BE2C (cell line): Measurements from ENCODE around the gene IFI6.
A peak's percentile ranks its signal among the peaks of the same experiment; 100 is the strongest.

Source experiments
- DNase-seq: peaks from one replicate; pipeline ENCODE4 v3.0.0-alpha.2; 2020
- H3K27me3 ChIP-seq: fragments of 250-450 bp; sonication (Bioruptor Pico); 2 replicates; pipeline ENCODE4 v1.5.1; 2020; ENCODE audit warnings: mild to moderate bottlenecking
- H3K36me3 ChIP-seq: fragments of 250-450 bp; sonication (Bioruptor Pico); 2 replicates; pipeline ENCODE4 v1.5.1; 2020; ENCODE audit warnings: mild to moderate bottlenecking
- H3K4me1 ChIP-seq: fragments of 250-450 bp; sonication (Bioruptor Pico); 2 replicates; pipeline ENCODE4 v1.5.1; 2020
- H3K4me3 ChIP-seq: 2 replicates; pipeline ENCODE4 v1.5.1; 2011; ENCODE audit warnings: low read depth, low read length
- H3K9me3 ChIP-seq: fragments of 250-450 bp; sonication (Bioruptor Pico); 2 replicates; pipeline ENCODE4 v1.5.1; 2020
- TF ChIP-seq, protein P1 (sequence below): IDR thresholded peaks from 2 replicates; pipeline ENCODE4 v1.5.1; 2012; ENCODE audit warnings: mild to moderate bottlenecking, low read depth, low read length

IFI6 gene

DNA sequence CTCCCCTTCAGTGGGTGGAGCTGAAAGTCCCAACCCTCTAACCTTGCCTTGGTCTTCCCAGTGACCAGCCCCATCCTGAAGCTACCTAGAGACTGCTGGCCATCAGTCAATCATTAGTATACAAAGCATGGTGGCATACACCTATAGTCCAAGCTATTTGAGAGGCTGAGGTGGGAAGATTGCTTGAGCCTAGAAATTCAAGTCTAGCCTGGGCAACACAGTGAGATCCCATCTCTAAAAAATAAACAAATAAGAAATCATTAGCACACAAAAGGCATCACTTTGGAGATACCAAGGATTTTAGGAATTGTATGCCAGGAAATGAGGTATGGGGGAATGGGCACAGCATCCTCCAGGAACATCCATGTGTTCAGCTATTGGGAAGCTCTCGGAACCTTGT is 4.4 kb upstream of the IFI6 start:
- H3K9me3 ChIP-seq: no peaks in the 10 kb centered on the region
- no peak for DNase-seq
- H3K27me3 ChIP-seq: no peaks in the 10 kb centered on the region
- no peaks in the 10 kb centered on the region for H3K36me3 ChIP-seq
- H3K4me1 ChIP-seq: no peaks in the 10 kb centered on the region
- TF ChIP-seq, protein P1, sequence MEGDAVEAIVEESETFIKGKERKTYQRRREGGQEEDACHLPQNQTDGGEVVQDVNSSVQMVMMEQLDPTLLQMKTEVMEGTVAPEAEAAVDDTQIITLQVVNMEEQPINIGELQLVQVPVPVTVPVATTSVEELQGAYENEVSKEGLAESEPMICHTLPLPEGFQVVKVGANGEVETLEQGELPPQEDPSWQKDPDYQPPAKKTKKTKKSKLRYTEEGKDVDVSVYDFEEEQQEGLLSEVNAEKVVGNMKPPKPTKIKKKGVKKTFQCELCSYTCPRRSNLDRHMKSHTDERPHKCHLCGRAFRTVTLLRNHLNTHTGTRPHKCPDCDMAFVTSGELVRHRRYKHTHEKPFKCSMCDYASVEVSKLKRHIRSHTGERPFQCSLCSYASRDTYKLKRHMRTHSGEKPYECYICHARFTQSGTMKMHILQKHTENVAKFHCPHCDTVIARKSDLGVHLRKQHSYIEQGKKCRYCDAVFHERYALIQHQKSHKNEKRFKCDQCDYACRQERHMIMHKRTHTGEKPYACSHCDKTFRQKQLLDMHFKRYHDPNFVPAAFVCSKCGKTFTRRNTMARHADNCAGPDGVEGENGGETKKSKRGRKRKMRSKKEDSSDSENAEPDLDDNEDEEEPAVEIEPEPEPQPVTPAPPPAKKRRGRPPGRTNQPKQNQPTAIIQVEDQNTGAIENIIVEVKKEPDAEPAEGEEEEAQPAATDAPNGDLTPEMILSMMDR: no peak
- no peak overlapping the region for H3K4me3 ChIP-seq

DNA sequence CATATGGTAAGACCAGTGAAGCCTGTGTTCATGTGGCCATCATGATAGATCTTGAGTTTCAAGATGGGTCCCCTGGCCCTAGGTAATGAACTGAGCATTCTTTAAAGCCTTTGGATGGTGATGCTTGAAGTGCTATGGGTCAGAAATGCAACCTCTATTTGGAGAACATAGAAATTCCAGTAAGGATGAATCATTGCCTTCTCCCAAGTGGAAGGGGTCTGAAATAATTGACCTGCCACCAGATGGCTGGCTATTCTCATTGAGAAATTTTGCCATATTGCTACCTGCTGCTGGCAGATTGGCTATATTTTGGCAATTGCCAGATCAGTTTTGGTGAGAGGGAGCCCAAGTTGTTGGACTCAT is 739 bp upstream of the IFI6 start:
- H3K9me3 ChIP-seq: no peaks in the 10 kb centered on the region
- no peaks in the 10 kb centered on the region for H3K4me1 ChIP-seq
- peak overlapping the region; percentile 56 for H3K4me3 ChIP-seq
- no peak for DNase-seq
- H3K36me3 ChIP-seq: no peaks in the 10 kb centered on the region
- no peaks in the 10 kb centered on the region for H3K27me3 ChIP-seq
- TF ChIP-seq, protein P1: no peak

DNA sequence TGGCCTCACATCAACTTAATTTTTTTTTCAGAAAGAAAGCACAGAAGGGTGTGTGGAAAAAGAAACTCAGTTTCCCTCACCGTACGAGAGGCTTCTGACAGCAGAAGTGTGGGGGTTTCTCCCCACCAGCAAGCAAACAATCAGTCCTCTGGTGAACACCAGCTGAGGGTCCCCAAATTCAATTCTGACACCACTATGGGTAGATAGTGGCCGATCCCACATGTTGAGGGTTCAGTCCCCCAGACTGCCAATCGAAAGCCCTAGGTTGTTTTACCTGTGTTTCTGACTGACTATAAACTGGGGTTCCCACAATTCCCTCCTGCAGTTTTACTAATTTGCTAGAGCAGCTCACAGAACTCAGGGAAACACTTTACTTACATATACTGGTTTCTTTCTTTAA is 2.1 kb downstream of the IFI6 start:
- TF ChIP-seq, protein P1: no peak
- Histone ChIP-seq H3K27me3 (no peaks in the 10 kb centered on the region), H3K36me3 (no peaks in the 10 kb centered on the region), H3K4me1 (no peaks in the 10 kb centered on the region), H3K9me3 (no peaks in the 10 kb centered on the region), H3K4me3 (no peak overlapping the region; the same call in 1 of the 2 replicates)
- DNase-seq: no peak

DNA sequence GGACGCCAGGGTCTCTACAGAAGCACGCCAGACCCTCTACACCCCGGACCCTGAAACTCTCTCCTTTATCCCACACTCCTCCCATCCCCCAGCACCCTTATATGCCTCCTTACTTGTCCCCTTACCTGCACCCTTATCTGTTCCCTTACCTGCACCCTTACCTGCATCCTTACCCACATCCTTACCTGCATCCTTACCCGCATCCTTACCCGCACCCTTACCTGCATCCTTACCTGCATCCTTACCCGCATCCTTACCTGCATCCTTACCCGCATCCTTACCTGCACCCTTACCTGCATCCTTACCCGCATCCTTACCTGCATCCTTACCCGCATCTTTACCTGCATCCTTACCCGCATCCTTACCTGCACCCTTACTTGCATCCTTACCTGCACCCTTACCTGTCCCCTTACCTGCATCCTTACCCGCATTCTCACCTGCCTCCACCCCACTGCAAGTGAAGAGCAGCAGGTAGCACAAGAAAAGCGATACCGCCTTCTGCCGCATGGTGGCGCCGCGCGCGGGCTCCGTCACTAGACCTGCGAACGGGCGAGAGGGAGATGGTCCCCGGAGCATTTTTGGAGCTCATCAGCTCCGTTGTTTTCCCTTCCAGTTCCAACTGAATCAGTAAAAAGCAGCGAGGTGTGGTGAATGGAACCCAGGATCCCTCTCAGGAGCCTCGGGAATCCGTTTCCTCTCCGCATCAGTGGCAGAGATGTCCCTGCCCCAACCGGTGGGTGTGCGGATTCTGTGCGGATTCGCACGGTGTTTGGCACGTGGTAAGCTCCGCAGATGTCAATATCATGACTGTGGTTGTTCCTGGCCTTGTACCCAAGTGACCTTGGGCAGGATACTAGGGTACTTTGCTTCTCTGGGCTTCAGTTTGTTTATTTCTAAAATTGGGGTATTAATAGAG is 2.9 kb downstream of the IFI6 start:
- TF ChIP-seq, protein P1: peak; percentile 45
- Histone ChIP-seq H3K36me3 (no peaks in the 10 kb centered on the region), H3K4me3 (peak overlapping the region; percentile 56), H3K4me1 (no peaks in the 10 kb centered on the region), H3K27me3 (no peaks in the 10 kb centered on the region), H3K9me3 (no peaks in the 10 kb centered on the region)
- peak; percentile 68 for DNase-seq

DNA sequence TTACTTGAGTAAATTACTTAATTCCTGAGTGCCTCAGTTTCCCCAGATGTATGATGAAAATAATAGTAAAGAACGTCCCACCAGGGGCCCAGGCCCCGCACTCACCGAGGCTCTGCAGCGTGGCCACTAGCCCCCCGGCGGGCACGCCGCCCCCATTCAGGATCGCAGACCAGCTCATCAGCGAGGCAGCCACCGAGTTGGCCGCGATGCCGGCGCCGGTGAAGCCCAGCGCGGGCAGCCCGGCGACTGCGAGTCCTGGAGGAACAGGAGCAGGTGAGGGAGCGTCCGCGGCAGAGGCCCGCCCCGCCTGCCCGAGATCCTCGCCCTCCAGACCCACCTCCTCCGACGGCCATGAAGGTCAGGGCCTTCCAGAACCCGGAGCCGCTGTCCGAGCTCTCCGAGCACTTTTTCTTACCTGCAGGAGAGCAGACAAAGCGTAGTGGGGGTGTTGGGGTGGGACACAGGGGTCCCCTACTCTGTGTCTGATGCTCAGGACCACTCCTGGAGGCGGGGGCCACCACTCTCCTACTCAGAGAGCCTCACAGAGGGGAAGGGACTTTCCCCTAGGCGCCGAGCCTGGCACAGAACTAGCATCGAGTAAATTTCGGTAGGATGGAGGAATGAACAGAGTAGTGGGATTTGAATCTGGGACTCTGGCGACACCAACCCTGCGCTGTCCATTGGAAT is 3.7 kb downstream of the IFI6 start:
- no peaks in the 10 kb centered on the region for H3K36me3 ChIP-seq
- no peak for DNase-seq
- H3K9me3 ChIP-seq: no peaks in the 10 kb centered on the region
- H3K4me1 ChIP-seq: no peaks in the 10 kb centered on the region
- no peaks in the 10 kb centered on the region for H3K27me3 ChIP-seq
- H3K4me3 ChIP-seq: no peak overlapping the region
- TF ChIP-seq, protein P1: no peak

DNA sequence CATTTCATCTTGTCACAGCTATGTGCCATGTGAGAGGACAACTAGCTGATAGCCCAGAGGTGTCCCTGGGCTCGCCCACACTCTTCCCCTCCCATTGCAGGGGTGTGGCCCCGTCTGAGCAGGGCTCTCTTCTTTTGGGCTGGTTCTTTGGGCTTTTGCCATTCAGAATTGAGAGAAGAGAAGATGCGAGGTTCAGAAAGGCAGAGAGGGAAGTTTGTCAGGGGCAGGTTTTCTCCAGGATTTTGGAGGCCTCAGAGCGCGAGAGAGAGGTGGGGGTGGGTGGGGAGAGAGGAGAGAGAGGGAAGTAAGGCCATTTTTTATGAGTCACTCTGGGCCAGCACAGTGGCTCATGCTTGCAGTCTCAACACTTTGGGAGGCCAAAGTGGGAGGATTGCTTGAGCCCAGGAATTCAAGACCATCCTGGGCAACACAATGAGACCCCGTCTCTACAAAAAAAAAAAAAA is 5.2 kb downstream of the IFI6 start:
- peaks cover 3% of the 10 kb centered on the region; the same call in 1 of the 2 replicates for H3K4me1 ChIP-seq
- DNase-seq: no peak
- H3K27me3 ChIP-seq: no peaks in the 10 kb centered on the region

More for the DNA sequence above, 5.2 kb downstream of the IFI6 start:
- TF ChIP-seq, protein P1: no peak
- Histone ChIP-seq H3K4me3 (no peak overlapping the region), H3K9me3 (no peaks in the 10 kb centered on the region), H3K36me3 (no peaks in the 10 kb centered on the region)
